H9 (cell line): ENCODE measurements around the gene SNAI3. TPM values are rescaled to one million over a fixed set of nuclear protein-coding genes. Genes with fewer than 3 reads are reported as not detected.
A peak's percentile ranks its signal among the peaks of the same experiment; 100 is the strongest.

Experiments
- DNase-seq: peaks from one replicate; pipeline ENCODE4 v3.0.0-alpha.2; 2017
- H2AFZ ChIP-seq: one replicate; pipeline ENCODE4 v1.6.1; 2013; ENCODE audit warnings: mild to moderate bottlenecking, low read length, control low read depth, moderate library complexity
- H2AK5ac ChIP-seq: 2 replicates; pipeline ENCODE4 v1.6.1; 2013; ENCODE audit warnings: low read length, control low read depth, mixed read lengths; ENCODE audit not compliant: insufficient read length
- H2BK120ac ChIP-seq: one replicate; pipeline ENCODE4 v1.6.1; 2013; ENCODE audit warnings: low read depth, mild to moderate bottlenecking, low read length, control low read depth, inconsistent platforms; ENCODE audit not compliant: poor library complexity, severe bottlenecking
- H2BK12ac ChIP-seq: 2 replicates; pipeline ENCODE4 v1.6.1; 2013; ENCODE audit warnings: low read length, control low read depth, mixed read lengths, low read depth; ENCODE audit not compliant: insufficient read length
- H2BK15ac ChIP-seq: 2 replicates; pipeline ENCODE4 v1.6.1; 2013; ENCODE audit warnings: low read depth, low read length, control low read depth
- H2BK20ac ChIP-seq: one replicate; pipeline ENCODE4 v1.6.1; 2013; ENCODE audit warnings: low read depth, mild to moderate bottlenecking, low read length, control low read depth, inconsistent platforms; ENCODE audit not compliant: poor library complexity, severe bottlenecking
- H2BK5ac ChIP-seq: 2 replicates; pipeline ENCODE4 v1.6.1; 2013; ENCODE audit warnings: low read length, control low read depth, mixed read lengths; ENCODE audit not compliant: insufficient read length
- H3K14ac ChIP-seq: 2 replicates; pipeline ENCODE4 v1.6.1; 2013; ENCODE audit warnings: low read length, control low read depth; ENCODE audit not compliant: insufficient read depth
- H3K18ac ChIP-seq: 2 replicates; pipeline ENCODE4 v1.6.1; 2013; ENCODE audit warnings: low read depth, mild to moderate bottlenecking, mixed read lengths, low read length, control low read depth; ENCODE audit not compliant: insufficient read length
- H3K23ac ChIP-seq: 2 replicates; pipeline ENCODE4 v1.6.1; 2013; ENCODE audit warnings: low read length, control low read depth, mixed read lengths, low read depth; ENCODE audit not compliant: insufficient read length
- H3K23me2 ChIP-seq: 2 replicates; pipeline ENCODE4 v1.6.1; 2013; ENCODE audit warnings: low read depth, mild to moderate bottlenecking, mixed read lengths, low read length, control low read depth; ENCODE audit not compliant: insufficient read length, poor library complexity, severe bottlenecking
- H3K27ac ChIP-seq: 2 replicates; pipeline ENCODE4 v1.5.1; 2013; ENCODE audit warnings: low read length, control low read depth, mixed read lengths, low read depth; ENCODE audit not compliant: insufficient read length
- H3K27me3 ChIP-seq: 2 replicates; pipeline ENCODE4 v1.6.1; 2013; ENCODE audit warnings: low read length, control low read depth, inconsistent platforms; ENCODE audit not compliant: insufficient read depth
- H3K4ac ChIP-seq: 2 replicates; pipeline ENCODE4 v1.6.1; 2013; ENCODE audit warnings: low read depth, mild to moderate bottlenecking, control low read depth, inconsistent platforms, low read length, moderate library complexity
- H3K4me1 ChIP-seq: 2 replicates; pipeline ENCODE4 v1.6.1; 2013; ENCODE audit warnings: low read length, control low read depth, inconsistent platforms; ENCODE audit not compliant: insufficient read depth
- H3K4me2 ChIP-seq: 2 replicates; pipeline ENCODE4 v1.6.1; 2013; ENCODE audit warnings: low read length, control low read depth, mixed read lengths; ENCODE audit not compliant: insufficient read length, insufficient read depth
- H3K56ac ChIP-seq: 2 replicates; pipeline ENCODE4 v1.6.1; 2013; ENCODE audit warnings: low read depth, mild to moderate bottlenecking, mixed read lengths, low read length, control low read depth; ENCODE audit not compliant: insufficient read length
- H3K79me1 ChIP-seq: 2 replicates; pipeline ENCODE4 v1.6.1; 2013; ENCODE audit warnings: low read depth, mild to moderate bottlenecking, moderate library complexity, low read length, control low read depth, inconsistent platforms; ENCODE audit not compliant: insufficient read depth, poor library complexity, severe bottlenecking
- H3K79me2 ChIP-seq: 2 replicates; pipeline ENCODE4 v1.6.1; 2013; ENCODE audit warnings: low read length, control low read depth, inconsistent platforms; ENCODE audit not compliant: insufficient read depth
- H3K9ac ChIP-seq: 2 replicates; pipeline ENCODE4 v1.6.1; 2013; ENCODE audit warnings: low read length, control low read depth, mixed read lengths; ENCODE audit not compliant: insufficient read length; ENCODE audit errors: extremely low read depth
- H3K9me3 ChIP-seq: one replicate; pipeline ENCODE4 v1.6.1; 2013; ENCODE audit warnings: low read depth, low read length, inconsistent platforms; ENCODE audit not compliant: control insufficient read depth
- H3T11ph ChIP-seq: one replicate; pipeline ENCODE4 v1.6.1; 2013; ENCODE audit warnings: mild to moderate bottlenecking, low read length, control low read depth, inconsistent platforms
- H4K20me1 ChIP-seq: one replicate; pipeline ENCODE4 v1.6.1; 2013; ENCODE audit not compliant: control insufficient read depth, insufficient read length, insufficient read depth
- H4K5ac ChIP-seq: 2 replicates; pipeline ENCODE4 v1.6.1; 2013; ENCODE audit warnings: low read depth, mild to moderate bottlenecking, mixed read lengths, low read length, control low read depth; ENCODE audit not compliant: insufficient read length
- H4K8ac ChIP-seq: replicated peaks from 2 replicates; pipeline ENCODE4 v1.6.1; 2013; ENCODE audit warnings: low read length, control low read depth, mixed read lengths, low read depth; ENCODE audit not compliant: insufficient read length
- H4K91ac ChIP-seq: 2 replicates; pipeline ENCODE4 v1.6.1; 2013; ENCODE audit warnings: low read depth, mild to moderate bottlenecking, moderate library complexity, mixed read lengths, low read length, control low read depth; ENCODE audit not compliant: insufficient read length
- H3K27ac Mint-ChIP-seq, 3 experiments: 2 replicates in 2 of 3; 3 replicates in 1 of 3; pipeline ENCODE4 v1.8.0; 2020 to 2021; ENCODE audit warnings: mixed read lengths in 3 of 3, mild to moderate bottlenecking in 1 of 3, moderate library complexity in 1 of 3
- H3K27me3 Mint-ChIP-seq: 2 replicates; pipeline ENCODE4 v1.8.0; 2021; ENCODE audit warnings: low read depth, mild to moderate bottlenecking, moderate library complexity, mixed read lengths
- H3K36me3 Mint-ChIP-seq, 3 experiments: 2 replicates in 2 of 3; 3 replicates in 1 of 3; pipeline ENCODE4 v1.8.0; 2020 to 2021; ENCODE audit warnings: low read depth in 3 of 3, mixed read lengths in 3 of 3; ENCODE audit not compliant: insufficient read depth in 1 of 3
- H3K4me1 Mint-ChIP-seq, 2 experiments: 2 replicates each; pipeline ENCODE4 v1.8.0; 2020; ENCODE audit warnings: mixed read lengths in 2 of 2
- H3K4me3 Mint-ChIP-seq, 2 experiments: 2 replicates in 1 of 2; 3 replicates in 1 of 2; pipeline ENCODE4 v1.8.0; 2020 to 2021; ENCODE audit warnings: mild to moderate bottlenecking in 2 of 2, mixed read lengths in 2 of 2, moderate library complexity in 1 of 2
- H3K9me3 Mint-ChIP-seq, 2 experiments: 2 replicates in 1 of 2; 3 replicates in 1 of 2; pipeline ENCODE4 v1.8.0; 2020; ENCODE audit warnings: mild to moderate bottlenecking in 2 of 2, mixed read lengths in 2 of 2, moderate library complexity in 1 of 2
- WGBS: extraction: QIAGEN DNeasy Blood & Tissue Kit; methylation state at CpG from one replicate; pipeline ENCODE4 v1.1.7; 2013; ENCODE audit warnings: missing lambda C conversion rate, low lambda C conversion rate, mixed read lengths; ENCODE audit not compliant: insufficient read length; ENCODE audit errors: extremely low coverage; 5-methylcytosine and 5-hydroxymethylcytosine counted together
- total RNA-seq: library from RNA; stranded (reverse); gene quantifications from 2 replicates; pipeline ENCODE4 v1.2.1, GENCODE V29; 2021
- TF ChIP-seq, protein P1 (sequence below): fragments of 200-600 bp; sonication (generic); conservative IDR thresholded peaks from 3 replicates; pipeline ENCODE4 v1.8.0; 2021; ENCODE audit warnings: antibody characterized with exemption, mild to moderate bottlenecking

The SNAI3 gene
- total RNA-seq, 1 experiment from 2014 or later = 3.2 TPM

DNA sequence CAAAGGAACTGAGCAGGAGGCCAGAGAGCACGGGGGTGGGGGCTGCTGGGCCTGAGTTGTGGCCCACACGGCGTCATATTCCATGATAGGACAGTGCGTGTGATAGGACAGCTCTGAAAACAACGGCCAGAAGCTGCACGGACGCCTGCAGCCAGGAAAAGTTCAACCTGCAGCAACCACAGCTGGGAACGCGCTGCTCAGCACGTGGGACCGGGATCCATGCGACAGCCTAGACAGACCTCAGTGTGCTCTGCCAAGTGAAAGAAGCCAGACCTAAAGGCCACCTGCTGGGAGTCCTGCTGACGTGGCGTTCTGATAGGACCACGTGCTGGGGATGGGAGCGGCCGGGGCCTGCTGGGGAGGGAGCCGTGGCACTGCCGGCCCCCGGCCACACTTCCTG is 41.6 kb upstream of the SNAI3 start:
- H3K9me3 ChIP-seq = no peaks in the 10 kb centered on the region

More for the DNA sequence above, 41.6 kb upstream of the SNAI3 start:
- Histone ChIP-seq H3K27me3 (no peaks in the 10 kb centered on the region), H3K4ac (no peak overlapping the region), H3K14ac (no peak overlapping the region), H4K20me1 (no peaks in the 10 kb centered on the region), H4K5ac (no peak overlapping the region), H3K23ac (no peak overlapping the region), H2BK120ac (no peak overlapping the region), H2AFZ (no peak overlapping the region), H3K56ac (no peak overlapping the region), H3K4me1 (no peaks in the 10 kb centered on the region), H3K27ac (no peak overlapping the region), H3T11ph (no peak overlapping the region), H2BK20ac (no peak overlapping the region), H3K9ac (no peak overlapping the region), H4K91ac (no peak overlapping the region), H3K18ac (no peak overlapping the region), H2BK5ac (no peak overlapping the region), H3K79me2 (no peaks in the 10 kb centered on the region), H2BK15ac (no peak overlapping the region), H2AK5ac (no peak overlapping the region), H3K23me2 (no peaks in the 10 kb centered on the region), H3K79me1 (no peaks in the 10 kb centered on the region), H3K4me2 (no peak overlapping the region), H2BK12ac (no peak overlapping the region), H4K8ac (no peak overlapping the region)
- peaks cover 2 to 20% (median 9%) of the 10 kb centered on the region in 3 experiments; a peak in 5 of 7 replicates for H3K36me3 Mint-ChIP-seq
- TF ChIP-seq, protein P1, sequence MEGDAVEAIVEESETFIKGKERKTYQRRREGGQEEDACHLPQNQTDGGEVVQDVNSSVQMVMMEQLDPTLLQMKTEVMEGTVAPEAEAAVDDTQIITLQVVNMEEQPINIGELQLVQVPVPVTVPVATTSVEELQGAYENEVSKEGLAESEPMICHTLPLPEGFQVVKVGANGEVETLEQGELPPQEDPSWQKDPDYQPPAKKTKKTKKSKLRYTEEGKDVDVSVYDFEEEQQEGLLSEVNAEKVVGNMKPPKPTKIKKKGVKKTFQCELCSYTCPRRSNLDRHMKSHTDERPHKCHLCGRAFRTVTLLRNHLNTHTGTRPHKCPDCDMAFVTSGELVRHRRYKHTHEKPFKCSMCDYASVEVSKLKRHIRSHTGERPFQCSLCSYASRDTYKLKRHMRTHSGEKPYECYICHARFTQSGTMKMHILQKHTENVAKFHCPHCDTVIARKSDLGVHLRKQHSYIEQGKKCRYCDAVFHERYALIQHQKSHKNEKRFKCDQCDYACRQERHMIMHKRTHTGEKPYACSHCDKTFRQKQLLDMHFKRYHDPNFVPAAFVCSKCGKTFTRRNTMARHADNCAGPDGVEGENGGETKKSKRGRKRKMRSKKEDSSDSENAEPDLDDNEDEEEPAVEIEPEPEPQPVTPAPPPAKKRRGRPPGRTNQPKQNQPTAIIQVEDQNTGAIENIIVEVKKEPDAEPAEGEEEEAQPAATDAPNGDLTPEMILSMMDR = no peak
- DNase-seq = no peak
- H3K27ac Mint-ChIP-seq = peak overlapping the region in 1 of 3 experiments; percentile 62; a peak in 1 of 7 replicates
- no peak overlapping the region for H3K4me3 Mint-ChIP-seq
- no peaks in the 10 kb centered on the region for H3K4me1 Mint-ChIP-seq
- no peaks in the 10 kb centered on the region for H3K9me3 Mint-ChIP-seq
- H3K27me3 Mint-ChIP-seq = no peaks in the 10 kb centered on the region; the same call in 1 of the 2 replicates
- WGBS = no CpG with 5 or more reads among the region's 20 CpGs
